Esophagus muscularis mucosa (tissue), 4 donors: ENCODE measurements around the gene NANOS3. TPM values are rescaled to one million over a fixed set of nuclear protein-coding genes. Genes with fewer than 3 reads are reported as not detected.

ENCODE experiments used
- DNase-seq: peaks from one replicate; pipeline ENCODE4 v3.0.0-alpha.2; 2017; ENCODE audit errors: extremely low spot score
- H3K27ac ChIP-seq, 4 donors: fragments of 200-600 bp; sonication (generic); replicated peaks in 1 of 4; 1 replicate in 3 of 4; 2 replicates in 1 of 4; pipeline ENCODE4 v1.5.1; 2016 to 2019; ENCODE audit warnings: mild to moderate bottlenecking in 1 of 4
- H3K27me3 ChIP-seq, 4 donors: fragments of 200-600 bp; sonication (generic); one replicate each; pipeline versions ENCODE4 v1.5.1 to v1.6.0; 2016 to 2019
- H3K36me3 ChIP-seq, 4 donors: fragments of 200-600 bp; sonication (generic); one replicate each; pipeline ENCODE4 v1.5.1; 2016 to 2019
- H3K4me1 ChIP-seq, 4 donors: fragments of 200-600 bp; sonication (generic); one replicate each; pipeline ENCODE4 v1.5.1; 2016 to 2019
- H3K4me3 ChIP-seq, 4 donors: fragments of 200-600 bp; sonication (generic); 1 replicate in 2 of 4; 2 replicates in 2 of 4; pipeline ENCODE4 v1.5.1; 2016 to 2019; ENCODE audit warnings: mild to moderate bottlenecking in 4 of 4, moderate library complexity in 1 of 4
- H3K9me3 ChIP-seq, 4 donors: fragments of 200-600 bp; sonication (generic); 1 replicate in 3 of 4; 2 replicates in 1 of 4; pipeline ENCODE4 v1.5.1; 2016 to 2019
- CTCF ChIP-seq, 3 experiments: fragments of 200-600 bp in 2 of 3; fragments of 450-650 bp in 1 of 3; sonication (generic) in 2 of 3; IDR thresholded peaks; one replicate each; pipeline ENCODE4 v1.5.1; 2017 to 2019; ENCODE audit warnings: antibody characterized with exemption in 3 of 3, mild to moderate bottlenecking in 2 of 3, moderate library complexity in 1 of 3
- EP300 ChIP-seq: sonication (generic); formaldehyde crosslinking; IDR thresholded peaks from one replicate; pipeline ENCODE4 v1.6.1; 2017; ENCODE audit warnings: antibody characterized with exemption
- POLR2A ChIP-seq: fragments of 450-650 bp; IDR thresholded peaks from one replicate; pipeline ENCODE4 v1.6.1; 2017; ENCODE audit warnings: antibody characterized with exemption, moderate library complexity, mild to moderate bottlenecking, low read depth
- POLR2AphosphoS5 ChIP-seq, 2 donors: sonication (generic); formaldehyde crosslinking; IDR thresholded peaks; one replicate each; pipeline ENCODE4 v1.6.1; 2017; ENCODE audit warnings: antibody characterized with exemption in 2 of 2
- WGBS: methylation state at CpG from one replicate; pipeline ENCODE4 v1.1.5; 2018; 5-methylcytosine and 5-hydroxymethylcytosine counted together
- intact Hi-C: fragments of 100-400 bp; cut with DNase I; formaldehyde crosslinking; loops from one replicate; pipeline ENCODE4 v1.15.1; 2023
- total RNA-seq, 4 donors: library from RNA; depleted of rRNA; stranded (reverse); fragments of >200 nt; gene quantifications; one replicate each; pipeline versions ENCODE4 v1.1.0 to v1.2.1, GENCODE V29; 2016

Gene NANOS3
- total RNA-seq, 4 donors from 2014 or later = not detected

- Histone ChIP-seq H3K4me1 (peaks cover 0 to 3% (median 0%) of the 10 kb centered on the region in 4 donors), H3K27me3 (no peaks in the 10 kb centered on the region), H3K4me3 (no peak overlapping the region), H3K36me3 (peaks cover 0 to 3% (median 0%) of the 10 kb centered on the region in 4 donors), H3K9me3 (no peaks in the 10 kb centered on the region), H3K27ac (no peak overlapping the region)
- intact Hi-C loops = no loop called here
- no peak for DNase-seq
- TF ChIP-seq EP300 (no peak), POLR2A (no peak), POLR2AphosphoS5 (IDR thresholded peaks at IDR 0.05) (no peak), CTCF (IDR thresholded peaks at IDR 0.05) (no peak)
- WGBS = 90% methylated on average over 7 of the region's 16 CpGs
These were observed 11.3 kb downstream of the NANOS3 start for GRCh38 chr19:13888281-13888680.

GRCh38 chr19:13890136-13890535, 13.2 kb downstream of the NANOS3 start:
- WGBS = no CpG with 5 or more reads among the region's 13 CpGs
- peaks cover 0 to 2% (median 0%) of the 10 kb centered on the region in 4 donors for H3K4me1 ChIP-seq
- no peaks in the 10 kb centered on the region for H3K27me3 ChIP-seq
- peaks cover 0 to 3% (median 0%) of the 10 kb centered on the region in 4 donors for H3K36me3 ChIP-seq
- H3K9me3 ChIP-seq = no peaks in the 10 kb centered on the region
- H3K27ac ChIP-seq = no peak overlapping the region
- H3K4me3 ChIP-seq = no peak overlapping the region
- TF ChIP-seq EP300 (no peak), POLR2A (no peak), CTCF (IDR thresholded peaks at IDR 0.05) (no peak), POLR2AphosphoS5 (IDR thresholded peaks at IDR 0.05) (no peak)
- intact Hi-C loops = no loop called here
- DNase-seq = no peak

GRCh38 chr19:13892870-13893269, 15.9 kb downstream of the NANOS3 start:
- H3K9me3 ChIP-seq = no peaks in the 10 kb centered on the region
- TF ChIP-seq EP300 (no peak), CTCF (IDR thresholded peaks at IDR 0.05) (no peak), POLR2AphosphoS5 (IDR thresholded peaks at IDR 0.05) (no peak), POLR2A (no peak)
- no peak overlapping the region for H3K4me3 ChIP-seq
- peaks cover 0 to 3% (median 0%) of the 10 kb centered on the region in 4 donors for H3K36me3 ChIP-seq
- intact Hi-C loops = no loop called here
- DNase-seq = no peak
- H3K4me1 ChIP-seq = no peaks in the 10 kb centered on the region
- H3K27me3 ChIP-seq = no peaks in the 10 kb centered on the region
- WGBS = 83% methylated on average over 9 of the region's 9 CpGs
- H3K27ac ChIP-seq = no peak overlapping the region

GRCh38 chr19:13894552-13894951, 17.6 kb downstream of the NANOS3 start:
- no peak for DNase-seq
- Histone ChIP-seq H3K27ac (no peak overlapping the region), H3K4me1 (peaks cover 0 to under 1% (median 0%) of the 10 kb centered on the region in 4 donors), H3K9me3 (no peaks in the 10 kb centered on the region), H3K36me3 (peaks cover 0 to 3% (median 0%) of the 10 kb centered on the region in 4 donors), H3K4me3 (no peak overlapping the region), H3K27me3 (no peaks in the 10 kb centered on the region)
- 86% methylated on average over 5 of the region's 5 CpGs for WGBS
- TF ChIP-seq POLR2AphosphoS5 (IDR thresholded peaks at IDR 0.05) (no peak), POLR2A (no peak), EP300 (no peak), CTCF (IDR thresholded peaks at IDR 0.05) (no peak)
- intact Hi-C loops = no loop called here

- Histone ChIP-seq H3K27me3 (no peaks in the 10 kb centered on the region), H3K27ac (no peak overlapping the region), H3K9me3 (no peaks in the 10 kb centered on the region), H3K4me1 (peaks cover 0 to 4% (median 0%) of the 10 kb centered on the region in 4 donors), H3K4me3 (no peak overlapping the region), H3K36me3 (peaks cover 0 to 3% (median 0%) of the 10 kb centered on the region in 4 donors)
- TF ChIP-seq EP300 (no peak), POLR2A (no peak), POLR2AphosphoS5 (IDR thresholded peaks at IDR 0.05) (no peak), CTCF (IDR thresholded peaks at IDR 0.05) (no peak)
- intact Hi-C loops = no loop called here
- DNase-seq = no peak
- 96% methylated on average over 2 of the region's 2 CpGs for WGBS
These were observed 19.3 kb downstream of the NANOS3 start for GRCh38 chr19:13896227-13896626.
